Left ventricle myocardium inferior (tissue), 1 donor: ENCODE measurements around the gene HES5. TPM values are rescaled to one million over a fixed set of nuclear protein-coding genes. Genes with fewer than 3 reads are reported as not detected.
"Not testable (repeated sequence)": the region's sequence is repeated elsewhere in the genome, so short reads cannot be mapped to it uniquely, and the experiment has no call there.

Source experiments
- DNase-seq: peaks from one replicate; pipeline ENCODE4 v3.0.0-alpha.2; 2020
- H3K27ac ChIP-seq: fragments of 200-600 bp; replicated peaks from 2 replicates; pipeline ENCODE4 v1.8.0; 2021
- H3K27me3 ChIP-seq: fragments of 200-600 bp; 2 replicates; pipeline ENCODE4 v1.8.0; 2021; ENCODE audit warnings: low read depth
- H3K36me3 ChIP-seq: fragments of 200-600 bp; 2 replicates; pipeline ENCODE4 v1.8.0; 2021
- H3K4me1 ChIP-seq: fragments of 200-600 bp; 2 replicates; pipeline ENCODE4 v1.8.0; 2021
- H3K4me3 ChIP-seq: fragments of 200-600 bp; 2 replicates; pipeline ENCODE4 v1.8.0; 2021; ENCODE audit warnings: mild to moderate bottlenecking, moderate library complexity
- H3K9me3 ChIP-seq: fragments of 200-600 bp; replicated peaks from 2 replicates; pipeline ENCODE4 v1.8.0; 2021
- intact Hi-C: fragments of 100-400 bp; cut with micrococcal nuclease; formaldehyde crosslinking; loops from one replicate; pipeline ENCODE4 v1.11.0; 2022
- total RNA-seq: library from RNA; stranded (reverse); fragmentation: NEBNext Ultra II Directional; extraction: Animal tissue kit (Norgen Biotek cat#: 25700); gene quantifications from one replicate; pipeline ENCODE4 v1.2.1, GENCODE V29; 2021
- TF ChIP-seq, protein P1 (sequence below): fragments of 200-600 bp; IDR thresholded peaks from 2 replicates; pipeline ENCODE4 v1.8.0; 2021; ENCODE audit warnings: antibody characterized with exemption, mild to moderate bottlenecking, borderline replicate concordance
- donor health status: DM: no; HTN: yes; CAD: no; lungs with severe emphysema.

HES5 gene
- total RNA-seq, 1 donor from 2014 or later, result 0.63 TPM

DNA sequence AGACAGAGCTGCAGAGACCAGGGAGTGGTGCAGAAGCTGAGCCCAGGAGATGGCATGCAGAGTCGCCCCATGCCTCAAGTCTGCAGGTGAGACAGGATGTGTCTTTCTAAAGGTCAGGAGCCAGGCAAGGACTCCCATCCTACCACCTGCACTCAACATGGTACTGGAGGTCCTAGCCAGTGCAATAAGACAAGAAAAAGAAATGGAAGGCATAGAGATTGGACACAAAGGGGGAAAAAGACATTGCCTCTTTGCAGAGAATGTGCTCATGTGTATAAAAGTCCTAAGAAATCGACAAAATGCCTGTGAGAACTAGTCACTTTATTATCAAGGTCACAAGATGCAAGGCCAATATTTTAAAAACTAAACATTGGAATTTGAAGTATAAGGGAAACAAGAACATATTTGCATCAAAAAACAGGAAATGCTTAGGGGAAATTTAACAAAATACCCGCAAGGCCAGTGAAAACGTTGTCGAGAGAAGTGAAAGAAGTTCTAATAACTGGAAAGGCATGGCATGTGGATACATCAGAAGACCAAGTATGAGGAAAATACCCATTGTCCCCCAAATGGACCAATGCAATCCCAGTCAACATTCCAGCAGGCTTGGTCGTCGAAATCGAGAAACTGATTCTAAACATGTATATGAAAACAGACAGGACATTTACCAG, 43.3 kb upstream of the HES5 start:
- H3K36me3 ChIP-seq, result no peaks in the 10 kb centered on the region
- H3K9me3 ChIP-seq, result peaks cover 12% of the 10 kb centered on the region
- peaks cover 24% of the 10 kb centered on the region for H3K4me1 ChIP-seq
- TF ChIP-seq, protein P1, sequence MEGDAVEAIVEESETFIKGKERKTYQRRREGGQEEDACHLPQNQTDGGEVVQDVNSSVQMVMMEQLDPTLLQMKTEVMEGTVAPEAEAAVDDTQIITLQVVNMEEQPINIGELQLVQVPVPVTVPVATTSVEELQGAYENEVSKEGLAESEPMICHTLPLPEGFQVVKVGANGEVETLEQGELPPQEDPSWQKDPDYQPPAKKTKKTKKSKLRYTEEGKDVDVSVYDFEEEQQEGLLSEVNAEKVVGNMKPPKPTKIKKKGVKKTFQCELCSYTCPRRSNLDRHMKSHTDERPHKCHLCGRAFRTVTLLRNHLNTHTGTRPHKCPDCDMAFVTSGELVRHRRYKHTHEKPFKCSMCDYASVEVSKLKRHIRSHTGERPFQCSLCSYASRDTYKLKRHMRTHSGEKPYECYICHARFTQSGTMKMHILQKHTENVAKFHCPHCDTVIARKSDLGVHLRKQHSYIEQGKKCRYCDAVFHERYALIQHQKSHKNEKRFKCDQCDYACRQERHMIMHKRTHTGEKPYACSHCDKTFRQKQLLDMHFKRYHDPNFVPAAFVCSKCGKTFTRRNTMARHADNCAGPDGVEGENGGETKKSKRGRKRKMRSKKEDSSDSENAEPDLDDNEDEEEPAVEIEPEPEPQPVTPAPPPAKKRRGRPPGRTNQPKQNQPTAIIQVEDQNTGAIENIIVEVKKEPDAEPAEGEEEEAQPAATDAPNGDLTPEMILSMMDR, result no peak
- intact Hi-C loops, result no loop called here
- DNase-seq, result no peak
- no peak overlapping the region for H3K4me3 ChIP-seq
- no peak overlapping the region for H3K27ac ChIP-seq
- H3K27me3 ChIP-seq, result peaks cover 4% of the 10 kb centered on the region

DNA sequence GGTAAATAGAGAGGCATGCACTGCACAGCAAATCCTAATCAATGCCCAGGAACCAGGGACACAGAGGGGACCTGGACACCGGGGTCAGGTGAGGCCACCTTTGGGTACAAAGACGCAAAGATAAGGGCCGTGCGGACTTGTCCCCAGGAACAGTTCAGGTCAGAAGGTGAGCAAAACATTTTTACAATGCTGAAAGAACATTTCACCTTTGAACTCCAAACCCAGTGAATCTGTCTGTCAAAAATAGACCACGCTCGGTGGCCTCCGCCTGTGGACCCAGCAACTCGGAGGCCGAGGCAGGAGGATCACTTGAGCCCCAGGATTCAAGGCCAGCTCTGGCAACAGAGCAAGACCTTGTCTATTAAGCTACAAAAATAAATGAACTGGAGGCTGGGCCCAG, 41.3 kb upstream of the HES5 start:
- peaks cover 12% of the 10 kb centered on the region for H3K9me3 ChIP-seq
- H3K4me1 ChIP-seq, result peaks cover 8% of the 10 kb centered on the region
- intact Hi-C loops, result no loop called here
- TF ChIP-seq, protein P1, result no peak
- no peaks in the 10 kb centered on the region for H3K36me3 ChIP-seq
- peaks cover 17% of the 10 kb centered on the region for H3K27me3 ChIP-seq
- H3K4me3 ChIP-seq, result no peak overlapping the region
- DNase-seq, result no peak
- no peak overlapping the region for H3K27ac ChIP-seq

DNA sequence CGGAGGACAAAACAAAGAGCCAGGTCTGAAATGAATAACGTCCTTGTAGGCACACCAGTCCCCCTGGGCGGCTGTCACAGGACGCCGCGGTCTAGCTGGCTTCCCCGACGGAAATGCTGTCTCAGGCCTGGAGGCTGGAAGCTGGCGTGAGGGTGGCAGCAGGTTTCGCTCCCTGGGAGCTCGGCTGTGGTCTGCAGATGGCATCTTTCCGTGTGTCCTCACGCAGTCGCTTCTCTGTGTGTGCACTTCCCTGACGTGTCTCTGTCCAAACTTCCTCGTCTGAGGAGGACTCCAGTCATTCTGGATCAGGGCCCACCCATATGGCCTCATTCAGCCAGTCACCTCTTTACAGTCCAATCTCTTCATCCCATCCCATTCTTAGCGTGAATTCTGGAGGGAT, 40.3 kb upstream of the HES5 start:
- no peak overlapping the region for H3K27ac ChIP-seq
- peaks cover 12% of the 10 kb centered on the region for H3K9me3 ChIP-seq
- H3K27me3 ChIP-seq, result peaks cover 25% of the 10 kb centered on the region

DNA sequence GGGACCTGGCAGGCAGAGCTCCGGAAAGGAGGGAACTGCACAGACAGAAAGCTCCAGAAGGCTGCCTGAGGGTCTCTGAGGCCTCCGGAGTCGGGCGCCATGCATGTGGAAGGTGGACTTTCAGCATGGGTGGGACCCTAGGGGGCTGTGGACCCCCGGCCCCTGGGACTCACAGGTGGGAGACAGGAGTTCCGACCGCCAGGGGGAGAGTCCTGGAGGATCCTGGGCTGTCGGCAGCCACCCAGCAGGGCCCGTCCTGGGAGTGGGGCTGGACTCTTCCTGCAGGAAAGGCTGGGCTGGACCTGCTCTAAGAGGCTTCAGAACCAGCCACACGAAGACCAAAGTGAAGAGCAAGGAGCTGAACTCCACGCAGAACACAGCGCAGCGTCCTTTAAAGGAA, 39.6 kb upstream of the HES5 start:
- Histone ChIP-seq H3K9me3 (peaks cover 12% of the 10 kb centered on the region), H3K27me3 (peaks cover 30% of the 10 kb centered on the region)
- H3K4me3 ChIP-seq, H3K36me3 ChIP-seq, H3K4me1 ChIP-seq, H3K27ac ChIP-seq, DNase-seq, intact Hi-C loops: not testable (repeated sequence)

More for the DNA sequence above, 40.3 kb upstream of the HES5 start:
- Histone ChIP-seq H3K4me1 (no peaks in the 10 kb centered on the region), H3K36me3 (no peaks in the 10 kb centered on the region), H3K4me3 (no peak overlapping the region)
- no peak for DNase-seq
- intact Hi-C loops, result no loop called here
- TF ChIP-seq, protein P1, result no peak

DNA sequence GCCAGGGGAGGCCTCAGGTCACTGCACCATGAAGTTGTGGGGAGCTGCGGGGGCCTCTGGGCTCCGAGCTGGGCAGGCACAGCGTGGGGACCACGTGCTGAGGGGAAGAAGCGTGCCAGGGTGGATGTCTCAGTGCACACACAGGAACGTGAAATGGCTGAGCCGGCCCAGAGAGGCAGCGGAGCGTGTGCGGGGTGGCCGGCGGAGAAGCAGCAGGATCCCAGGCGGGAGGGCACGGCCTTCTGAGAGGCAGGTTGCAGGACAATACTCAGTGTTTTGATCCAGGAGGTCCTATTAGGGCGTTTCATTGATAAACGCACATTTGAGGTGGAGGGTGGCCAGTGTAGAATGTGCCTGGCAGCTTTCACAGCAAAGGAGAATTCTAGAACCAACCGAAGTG, 39.0 kb upstream of the HES5 start:
- intact Hi-C loops, result no loop called here
- Histone ChIP-seq H3K4me1 (peaks cover 4% of the 10 kb centered on the region), H3K9me3 (peaks cover 12% of the 10 kb centered on the region), H3K27me3 (peaks cover 31% of the 10 kb centered on the region), H3K27ac (no peak overlapping the region), H3K4me3 (no peak overlapping the region), H3K36me3 (no peaks in the 10 kb centered on the region)
- TF ChIP-seq, protein P1, result no peak
- DNase-seq, result no peak

DNA sequence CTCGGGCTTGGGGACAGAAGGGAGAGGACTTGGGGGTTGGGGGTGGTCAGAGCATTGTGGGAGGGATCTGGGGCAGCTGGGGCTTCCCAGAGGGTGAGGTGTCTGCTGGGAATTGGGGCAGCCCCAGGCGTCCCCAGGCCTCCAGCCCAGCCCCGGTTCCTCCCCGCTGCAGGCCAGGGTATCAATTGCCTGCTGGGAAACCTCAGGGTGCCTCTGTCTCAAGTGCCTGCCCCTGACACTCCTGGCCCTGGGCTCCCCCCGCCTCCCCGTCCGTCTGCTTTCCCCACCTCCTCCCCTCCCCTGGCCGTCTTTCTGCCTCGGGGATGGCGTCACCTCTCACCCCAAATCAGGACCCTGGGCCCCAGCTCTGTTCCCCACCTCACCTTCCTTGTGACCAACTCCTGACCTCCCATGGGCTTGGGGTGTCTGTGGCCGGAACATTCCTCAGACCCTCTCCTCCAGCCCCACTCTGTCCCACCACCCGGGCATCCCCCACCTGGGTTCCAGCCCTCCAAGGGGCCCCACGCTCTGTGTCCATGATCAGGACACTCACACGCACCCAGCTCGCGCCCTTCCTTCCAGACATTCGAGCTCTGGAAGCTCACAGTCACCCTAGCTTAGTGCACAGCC, 38.2 kb upstream of the HES5 start:
- H3K4me1 ChIP-seq, H3K27ac ChIP-seq, DNase-seq, H3K4me3 ChIP-seq, intact Hi-C loops, H3K9me3 ChIP-seq, H3K36me3 ChIP-seq: not testable (repeated sequence)
- H3K27me3 ChIP-seq, result peaks cover 31% of the 10 kb centered on the region
